C4-2B (cell line): ENCODE results near the gene TYW1.
"Not testable (repeated sequence)": the region's sequence is repeated elsewhere in the genome, so short reads cannot be mapped to it uniquely, and the experiment has no call there.

Experiments
- ZFX ChIP-seq: fragments of 450-650 bp; IDR thresholded peaks from 2 replicates; pipeline ENCODE4 v1.6.1; 2017
- TF ChIP-seq, protein P1 (sequence below): fragments of 450-650 bp; conservative IDR thresholded peaks from 2 replicates; pipeline ENCODE4 v1.5.1; 2017; ENCODE audit warnings: mild to moderate bottlenecking

DNA sequence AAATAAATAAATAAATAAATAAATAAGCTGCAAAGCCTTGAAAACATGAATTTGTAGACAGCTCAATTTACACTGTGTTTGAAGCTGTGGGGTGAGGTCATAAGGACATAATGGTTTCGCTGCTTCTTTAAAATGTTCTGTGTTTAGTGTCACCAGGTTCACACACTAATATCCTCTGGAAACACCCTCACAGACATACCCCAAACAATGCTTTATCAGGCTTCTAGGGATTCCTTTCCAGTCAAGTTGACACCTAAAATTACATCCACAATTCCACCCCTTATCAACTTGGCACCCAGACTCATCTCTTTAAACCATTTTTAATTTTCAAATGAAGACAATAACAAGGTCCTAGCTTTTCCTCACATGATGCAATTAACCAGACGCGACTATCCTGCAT lies 7.1 kb upstream of the TYW1 start:
- TF ChIP-seq, protein P1, sequence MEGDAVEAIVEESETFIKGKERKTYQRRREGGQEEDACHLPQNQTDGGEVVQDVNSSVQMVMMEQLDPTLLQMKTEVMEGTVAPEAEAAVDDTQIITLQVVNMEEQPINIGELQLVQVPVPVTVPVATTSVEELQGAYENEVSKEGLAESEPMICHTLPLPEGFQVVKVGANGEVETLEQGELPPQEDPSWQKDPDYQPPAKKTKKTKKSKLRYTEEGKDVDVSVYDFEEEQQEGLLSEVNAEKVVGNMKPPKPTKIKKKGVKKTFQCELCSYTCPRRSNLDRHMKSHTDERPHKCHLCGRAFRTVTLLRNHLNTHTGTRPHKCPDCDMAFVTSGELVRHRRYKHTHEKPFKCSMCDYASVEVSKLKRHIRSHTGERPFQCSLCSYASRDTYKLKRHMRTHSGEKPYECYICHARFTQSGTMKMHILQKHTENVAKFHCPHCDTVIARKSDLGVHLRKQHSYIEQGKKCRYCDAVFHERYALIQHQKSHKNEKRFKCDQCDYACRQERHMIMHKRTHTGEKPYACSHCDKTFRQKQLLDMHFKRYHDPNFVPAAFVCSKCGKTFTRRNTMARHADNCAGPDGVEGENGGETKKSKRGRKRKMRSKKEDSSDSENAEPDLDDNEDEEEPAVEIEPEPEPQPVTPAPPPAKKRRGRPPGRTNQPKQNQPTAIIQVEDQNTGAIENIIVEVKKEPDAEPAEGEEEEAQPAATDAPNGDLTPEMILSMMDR: not testable (repeated sequence)
- TF ChIP-seq ZFX: not testable (repeated sequence)
